ENCODE results near the gene RASSF1.
A peak's percentile ranks its signal among the peaks of the same experiment; 100 is the strongest.

Gene RASSF1

GRCh38 chr3:50365080-50365841 is 24.6 kb upstream of the RASSF1 start:
- peak; percentile 69 for DNase-seq

- no peak for DNase-seq
Observed at GRCh38 chr3:50364573-50365079, 24.0 kb upstream of the RASSF1 start.

GRCh38 chr3:50359760-50360110 is 19.1 kb upstream of the RASSF1 start:
- no peak for DNase-seq

- DNase-seq, result peak; percentile 94
Observed at GRCh38 chr3:50358911-50359759, 18.5 kb upstream of the RASSF1 start, which contains the start of gene TMEM115. Gene TMEM115, minus strand, starts transcription at chr3:50359521. Its CDS starts 458 bp downstream, at chr3:50359063.

GRCh38 chr3:50358355-50358910 is 17.8 kb upstream of the RASSF1 start:
- no peak for DNase-seq

GRCh38 chr3:50357481-50357880 is 16.8 kb upstream of the RASSF1 start:
- DNase-seq, result no peak

- DNase-seq, result peak; percentile 10
Observed at GRCh38 chr3:50356553-50356952, 15.9 kb upstream of the RASSF1 start.

GRCh38 chr3:50355829-50356552 is 15.4 kb upstream of the RASSF1 start:
- no peak for DNase-seq

GRCh38 chr3:50354850-50355249 is 14.2 kb upstream of the RASSF1 start:
- DNase-seq, result no peak

- peak; percentile 18 for DNase-seq
Observed at GRCh38 chr3:50354186-50354764, 13.6 kb upstream of the RASSF1 start.

- no peak for DNase-seq
Observed at GRCh38 chr3:50353245-50354004, 12.8 kb upstream of the RASSF1 start.

GRCh38 chr3:50352781-50353180 is 12.1 kb upstream of the RASSF1 start:
- DNase-seq, result peak; percentile 23

GRCh38 chr3:50351323-50351697 is 10.7 kb upstream of the RASSF1 start:
- no peak for DNase-seq

GRCh38 chr3:50350527-50351322 is 10.1 kb upstream of the RASSF1 start, which contains the start of the genes CYB561D2 and NPRL2:
Gene CYB561D2, plus strand, starts transcription at chr3:50350862. Its CDS starts 572 bp downstream, at chr3:50351434.
Gene NPRL2, minus strand, starts transcription at chr3:50350775. Its CDS starts 123 bp downstream, at chr3:50350652.
- peak; percentile 94 for DNase-seq

GRCh38 chr3:50350213-50350526 is 9.5 kb upstream of the RASSF1 start:
- DNase-seq, result no peak

GRCh38 chr3:50347187-50347813 is 6.7 kb upstream of the RASSF1 start:
- DNase-seq, result peak; percentile 71

- no peak for DNase-seq
Observed at GRCh38 chr3:50345586-50346234, 5.1 kb upstream of the RASSF1 start, which contains the start of gene ZMYND10. Gene ZMYND10, minus strand, starts transcription at chr3:50345732. Its CDS starts 153 bp downstream, at chr3:50345579.

- no peak for DNase-seq
Observed at GRCh38 chr3:50345008-50345407, 4.4 kb upstream of the RASSF1 start.

- no peak for DNase-seq
Observed at GRCh38 chr3:50342813-50343633, 2.4 kb upstream of the RASSF1 start.
